Measurements from ENCODE around the gene CCDC3.

The CCDC3 gene

DNA sequence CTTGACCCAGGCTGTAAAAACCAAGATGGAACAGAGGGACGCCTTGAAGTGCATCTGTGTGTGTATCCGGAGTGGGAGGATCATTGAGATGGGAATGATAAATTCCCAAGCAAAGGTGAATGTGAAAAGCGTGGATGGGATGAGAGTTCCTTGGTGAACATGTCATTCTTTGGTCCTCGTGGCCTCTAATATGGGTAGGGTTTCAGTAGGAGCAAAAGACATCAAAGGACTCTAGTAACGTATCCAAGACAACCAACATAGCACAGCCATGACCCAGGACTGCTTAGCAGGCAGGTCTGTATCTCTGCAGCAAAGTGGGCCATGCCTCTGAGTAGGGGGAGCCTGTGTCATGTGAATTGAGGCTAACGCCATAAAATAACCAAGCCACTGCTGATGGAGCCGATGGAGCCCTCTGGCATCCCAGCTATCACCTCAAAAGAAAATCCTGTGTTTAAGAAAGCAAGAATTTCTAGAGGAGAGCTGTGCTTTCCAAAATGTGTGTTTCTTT, 98.6 kb downstream of the CCDC3 start:
- H3K36me3 ChIP-seq, result no peaks in the 10 kb centered on the region
- no peaks in the 10 kb centered on the region for H3K9me3 ChIP-seq (replicated peaks in 1 of 11)
- H3K4me3 ChIP-seq, result no peak overlapping the region
- H3K4me1 ChIP-seq, result no peaks in the 10 kb centered on the region
- no peak overlapping the region for H3K4me2 ChIP-seq
- no peaks in the 10 kb centered on the region for H4K20me1 ChIP-seq
- no peaks in the 10 kb centered on the region for H3K27me3 ChIP-seq
- H3K9ac ChIP-seq, result no peak overlapping the region
- TF ChIP-seq Cebpa-rat (IDR thresholded peaks at IDR 0.05), result no peak
- H3K27ac ChIP-seq, result no peak overlapping the region

DNA sequence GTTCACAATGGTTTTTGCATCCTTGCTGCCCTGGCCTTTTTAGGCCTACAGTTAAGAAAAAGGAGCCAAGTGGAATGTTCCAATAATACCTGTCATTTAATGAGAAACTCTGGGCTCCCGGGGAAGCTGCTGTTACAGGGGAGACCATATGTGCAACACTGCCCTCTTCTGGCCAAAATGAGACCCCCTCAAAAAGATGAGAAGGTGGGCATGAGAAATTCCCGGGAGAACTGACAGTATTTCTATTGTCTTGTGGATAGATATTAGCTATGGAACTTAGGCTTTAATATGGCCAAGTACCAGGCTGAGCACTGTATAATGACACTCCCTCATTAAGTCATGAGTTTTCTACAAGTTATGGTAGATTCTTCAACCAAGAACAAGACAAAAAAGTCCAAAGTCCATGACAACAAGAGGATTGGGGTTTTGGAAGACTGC, 99.4 kb downstream of the CCDC3 start:
- Histone ChIP-seq H3K9me3 (replicated peaks in 1 of 11) (no peaks in the 10 kb centered on the region), H3K27ac (no peak overlapping the region), H3K36me3 (no peaks in the 10 kb centered on the region), H3K4me2 (no peak overlapping the region), H3K9ac (no peak overlapping the region), H3K4me1 (no peaks in the 10 kb centered on the region), H3K27me3 (no peaks in the 10 kb centered on the region), H3K4me3 (no peak overlapping the region), H4K20me1 (no peaks in the 10 kb centered on the region)
- no peak for TF ChIP-seq Cebpa-rat (IDR thresholded peaks at IDR 0.05)

DNA sequence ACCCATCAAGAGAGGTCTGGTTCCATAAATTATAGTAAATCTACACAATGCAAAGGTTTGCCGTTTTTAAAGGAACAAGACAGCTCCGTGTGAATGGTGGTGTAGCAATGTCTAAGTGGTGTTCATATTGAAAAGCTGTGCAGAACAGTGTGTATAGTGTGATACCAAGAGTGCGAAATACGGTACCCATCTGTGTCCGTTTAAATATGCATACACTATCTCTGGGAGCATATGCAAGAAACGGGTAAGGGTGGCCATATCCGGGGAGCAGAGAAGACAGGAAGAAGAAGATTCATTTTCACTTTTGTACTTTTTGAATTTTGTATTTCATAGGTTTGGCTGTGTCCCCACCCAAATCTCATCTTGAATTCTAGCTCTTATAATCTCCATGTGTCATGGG, 102.0 kb downstream of the CCDC3 start:
- Histone ChIP-seq H3K9ac (no peak overlapping the region), H3K4me1 (no peaks in the 10 kb centered on the region), H3K4me2 (no peak overlapping the region), H3K9me3 (replicated peaks in 1 of 11) (peaks cover 0 to 1% (median 0%) of the 10 kb centered on the region in 11 experiments; a peak in 1 of 22 replicates), H3K36me3 (no peaks in the 10 kb centered on the region), H4K20me1 (no peaks in the 10 kb centered on the region), H3K27ac (no peak overlapping the region), H3K4me3 (no peak overlapping the region), H3K27me3 (no peaks in the 10 kb centered on the region)
- no peak for TF ChIP-seq Cebpa-rat (IDR thresholded peaks at IDR 0.05)

DNA sequence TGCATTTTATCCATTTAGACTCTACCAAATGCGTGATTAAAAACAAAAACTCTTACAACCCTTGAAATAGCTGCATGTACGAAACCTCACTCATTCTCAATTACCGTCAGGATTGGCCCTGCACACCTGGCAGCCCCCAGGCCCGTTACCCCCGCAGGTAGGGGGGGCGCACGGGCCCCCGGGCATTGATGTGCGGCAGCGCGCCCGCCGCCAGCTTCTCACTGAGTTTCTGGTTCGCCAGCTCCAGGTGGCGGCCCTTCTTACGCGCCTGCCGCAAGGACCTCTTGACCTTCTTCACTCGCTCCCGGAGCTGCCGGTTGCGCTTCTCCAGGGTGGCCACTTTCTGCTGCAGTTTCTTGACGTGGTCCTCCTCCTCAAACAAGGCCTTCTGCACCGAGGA, 103.2 kb downstream of the CCDC3 start:
- Histone ChIP-seq H3K9me3 (replicated peaks in 1 of 11) (peaks cover 5 to 11% (median 7%) of the 10 kb centered on the region in 11 experiments), H3K36me3 (no peaks in the 10 kb centered on the region), H3K4me2 (no peak overlapping the region), H3K27ac (no peak overlapping the region), H3K27me3 (no peaks in the 10 kb centered on the region), H3K4me1 (no peaks in the 10 kb centered on the region), H3K4me3 (no peak overlapping the region), H4K20me1 (no peaks in the 10 kb centered on the region), H3K9ac (no peak overlapping the region)
- no peak for TF ChIP-seq Cebpa-rat (IDR thresholded peaks at IDR 0.05)

DNA sequence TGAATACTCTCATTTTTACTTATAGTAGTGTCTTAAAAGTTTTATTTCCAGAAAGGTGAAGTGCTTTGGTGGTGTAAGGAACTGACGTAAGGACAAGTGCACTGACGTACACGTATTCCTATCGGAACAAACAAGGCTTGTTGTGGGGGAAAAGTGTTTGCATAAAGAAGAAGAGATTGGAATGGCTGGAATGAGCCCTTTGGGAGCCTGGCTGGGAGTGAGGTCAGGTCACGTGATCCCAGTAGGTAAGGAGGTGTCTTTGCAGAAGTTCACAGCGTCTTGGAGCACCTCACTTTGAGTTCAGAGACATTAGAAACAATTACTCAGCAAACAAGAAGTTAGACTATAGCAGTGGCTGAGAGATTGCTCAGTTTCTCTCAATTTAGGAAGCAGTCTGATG, 104.2 kb downstream of the CCDC3 start:
- TF ChIP-seq Cebpa-rat (IDR thresholded peaks at IDR 0.05), result no peak
- H3K27ac ChIP-seq, result no peak overlapping the region
- H3K4me3 ChIP-seq, result no peak overlapping the region
- H3K36me3 ChIP-seq, result no peaks in the 10 kb centered on the region
- no peak overlapping the region for H3K9ac ChIP-seq
- H3K4me2 ChIP-seq, result no peak overlapping the region
- H3K4me1 ChIP-seq, result no peaks in the 10 kb centered on the region
- no peaks in the 10 kb centered on the region for H3K27me3 ChIP-seq
- no peaks in the 10 kb centered on the region for H4K20me1 ChIP-seq
- peaks cover 15 to 21% (median 17%) of the 10 kb centered on the region in 11 experiments for H3K9me3 ChIP-seq (replicated peaks in 1 of 11)

DNA sequence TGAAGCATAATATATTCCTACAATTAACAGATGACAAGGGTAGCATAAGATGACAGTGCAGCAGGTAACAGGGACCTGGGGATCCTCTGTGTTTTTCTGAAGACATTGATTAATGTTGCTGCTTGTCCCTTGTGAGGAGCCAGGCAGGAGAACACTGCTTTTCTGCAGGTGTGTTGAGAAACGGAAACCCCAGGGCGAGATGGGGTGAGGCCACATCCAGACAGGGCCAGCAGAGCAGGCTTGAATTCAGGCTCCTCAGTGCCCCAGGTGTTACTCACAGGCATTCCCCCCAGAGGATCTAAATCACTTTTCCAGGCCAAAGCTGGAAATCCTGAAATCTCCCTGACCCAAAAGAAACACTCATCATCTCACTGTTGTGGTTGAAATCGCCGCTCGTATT, 105.3 kb downstream of the CCDC3 start:
- Histone ChIP-seq H3K4me1 (no peaks in the 10 kb centered on the region), H4K20me1 (no peaks in the 10 kb centered on the region), H3K4me2 (no peak overlapping the region), H3K27me3 (no peaks in the 10 kb centered on the region), H3K9me3 (replicated peaks in 1 of 11) (peaks cover 15 to 28% (median 24%) of the 10 kb centered on the region in 11 experiments), H3K36me3 (no peaks in the 10 kb centered on the region), H3K4me3 (no peak overlapping the region), H3K9ac (no peak overlapping the region), H3K27ac (no peak overlapping the region)
- no peak for TF ChIP-seq Cebpa-rat (IDR thresholded peaks at IDR 0.05)

DNA sequence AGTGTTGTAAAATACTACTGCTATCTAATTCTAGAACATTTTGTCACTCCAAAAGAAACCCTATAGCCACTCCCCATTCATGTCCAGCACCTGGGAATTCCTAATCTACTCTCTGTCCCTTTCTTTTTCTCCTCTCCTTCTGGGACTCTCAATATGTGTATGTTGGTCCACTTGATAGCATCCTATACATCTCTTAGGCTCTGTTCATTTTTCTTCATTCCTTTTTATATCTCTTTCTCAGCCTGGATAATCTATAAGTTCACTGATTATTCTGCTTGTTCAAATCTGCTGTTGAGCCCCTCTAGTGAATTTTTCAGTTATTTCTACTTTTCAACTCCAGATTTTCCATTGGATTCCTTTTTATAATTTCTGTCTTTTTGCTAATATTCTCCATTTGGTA, 108.6 kb downstream of the CCDC3 start:
- H3K36me3 ChIP-seq, result no peaks in the 10 kb centered on the region
- no peaks in the 10 kb centered on the region for H4K20me1 ChIP-seq
- no peak for TF ChIP-seq Cebpa-rat (IDR thresholded peaks at IDR 0.05)
- no peaks in the 10 kb centered on the region for H3K27me3 ChIP-seq
- no peak overlapping the region for H3K4me3 ChIP-seq
- peaks cover 15 to 32% (median 24%) of the 10 kb centered on the region in 11 experiments for H3K9me3 ChIP-seq (replicated peaks in 1 of 11)
- no peak overlapping the region for H3K9ac ChIP-seq
- no peaks in the 10 kb centered on the region for H3K4me1 ChIP-seq
- no peak overlapping the region for H3K4me2 ChIP-seq
- H3K27ac ChIP-seq, result no peak overlapping the region

DNA sequence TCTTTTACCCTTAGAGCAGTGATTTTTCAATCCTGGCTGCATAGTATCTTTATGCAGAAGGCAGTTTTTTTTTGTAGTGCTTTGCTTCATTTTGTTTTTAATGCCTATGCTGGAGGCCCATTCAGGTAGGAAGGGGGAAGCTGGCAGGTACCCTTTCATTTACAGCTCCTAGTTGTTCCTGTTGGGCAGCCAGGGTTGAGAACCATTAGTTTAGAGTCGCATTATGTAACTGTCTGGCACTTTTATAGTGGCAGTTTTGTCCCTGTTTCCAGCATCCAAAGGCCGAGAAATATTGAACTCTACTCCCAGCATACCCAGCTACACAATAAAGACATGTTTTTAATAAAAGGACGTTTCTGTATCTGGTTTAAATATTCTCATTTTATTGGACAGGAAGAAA, 110.6 kb downstream of the CCDC3 start:
- H3K9me3 ChIP-seq (replicated peaks in 1 of 11), result peaks cover 15 to 32% (median 24%) of the 10 kb centered on the region in 11 experiments
- no peaks in the 10 kb centered on the region for H3K36me3 ChIP-seq
- no peaks in the 10 kb centered on the region for H3K27me3 ChIP-seq
- no peaks in the 10 kb centered on the region for H3K4me1 ChIP-seq
- no peak overlapping the region for H3K4me2 ChIP-seq
- no peaks in the 10 kb centered on the region for H4K20me1 ChIP-seq
- no peak overlapping the region for H3K9ac ChIP-seq
- no peak overlapping the region for H3K27ac ChIP-seq
- TF ChIP-seq Cebpa-rat (IDR thresholded peaks at IDR 0.05), result no peak
- H3K4me3 ChIP-seq, result no peak overlapping the region

DNA sequence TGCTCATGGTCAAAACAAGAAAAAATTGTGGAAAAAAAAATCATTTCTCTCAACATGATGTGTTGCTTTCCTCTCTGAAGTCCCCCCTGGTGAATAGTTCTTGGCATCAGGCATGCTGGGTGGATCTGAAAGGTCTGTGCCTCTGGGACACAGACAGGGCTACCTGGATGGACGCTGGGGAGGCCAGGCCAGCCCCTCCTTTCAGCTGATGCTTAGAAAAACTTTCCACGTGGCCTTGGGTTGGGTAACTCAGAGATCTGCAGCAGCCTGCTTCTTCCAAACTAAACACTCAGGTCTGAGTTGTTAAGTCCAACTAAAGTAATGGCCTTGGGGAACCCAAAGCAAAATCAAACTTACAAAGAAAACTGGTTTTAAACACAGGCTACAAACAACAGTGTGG, 113.0 kb downstream of the CCDC3 start:
- Histone ChIP-seq H3K9ac (no peak overlapping the region), H3K4me3 (no peak overlapping the region), H3K4me1 (0 out of 20 replicates have a peak, but pooled peaks cover 0 to 4% (median 0%) of the 10 kb centered on the region in 10 experiments), H3K27ac (no peak overlapping the region), H3K9me3 (replicated peaks in 1 of 11) (peaks cover 11 to 27% (median 18%) of the 10 kb centered on the region in 11 experiments), H3K36me3 (no peaks in the 10 kb centered on the region), H4K20me1 (no peaks in the 10 kb centered on the region), H3K27me3 (no peaks in the 10 kb centered on the region), H3K4me2 (no peak overlapping the region)
- TF ChIP-seq Cebpa-rat (IDR thresholded peaks at IDR 0.05), result no peak

DNA sequence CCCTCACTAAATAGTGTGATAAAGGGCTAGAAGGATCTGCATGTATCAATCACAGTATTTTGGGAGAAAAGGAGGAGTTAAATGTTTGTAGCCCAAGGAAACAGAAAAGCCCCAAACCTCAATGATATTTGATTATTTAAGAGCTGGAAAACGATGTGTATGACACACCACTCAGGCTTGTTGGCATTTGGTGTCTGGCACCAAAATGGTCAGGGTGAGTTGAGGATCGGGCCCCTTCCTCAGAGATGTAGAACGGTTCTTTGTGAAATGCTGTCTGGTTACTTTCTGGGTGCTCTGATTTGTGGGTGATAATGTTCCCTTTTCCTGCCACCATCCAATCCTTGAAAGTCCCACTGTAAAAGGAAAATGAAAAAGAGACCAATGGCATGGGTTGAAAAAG, 113.7 kb downstream of the CCDC3 start:
- Histone ChIP-seq H4K20me1 (no peaks in the 10 kb centered on the region), H3K4me3 (no peak overlapping the region), H3K27ac (no peak overlapping the region), H3K9me3 (replicated peaks in 1 of 11) (peaks cover 4 to 20% (median 12%) of the 10 kb centered on the region in 11 experiments; a peak in 20 of 22 replicates), H3K4me2 (no peak overlapping the region), H3K9ac (no peak overlapping the region), H3K27me3 (no peaks in the 10 kb centered on the region), H3K4me1 (0 out of 20 replicates have a peak, but pooled peaks cover 0 to 4% (median 0%) of the 10 kb centered on the region in 10 experiments), H3K36me3 (no peaks in the 10 kb centered on the region)
- no peak for TF ChIP-seq Cebpa-rat (IDR thresholded peaks at IDR 0.05)
